DMS 273 treated with DMSO at 0.1 percent for 48 hours (cell line): Measurements from ENCODE around the gene FYCO1.

Experiments used
- DNase-seq: peaks from one replicate; lab custom pipeline; 2025; lab: John Stamatoyannopoulos, UW

The FYCO1 gene

GRCh38 chr3:45915518-45916231 is 79.9 kb downstream of the FYCO1 start:
- peak; percentile 45 for DNase-seq

GRCh38 chr3:45915059-45915439 is 80.6 kb downstream of the FYCO1 start:
- no peak for DNase-seq

GRCh38 chr3:45914362-45915058 is 81.1 kb downstream of the FYCO1 start:
- DNase-seq = no peak

GRCh38 chr3:45912435-45912834 is 83.2 kb downstream of the FYCO1 start:
- no peak for DNase-seq

- no peak for DNase-seq
These were observed 84.0 kb downstream of the FYCO1 start for GRCh38 chr3:45911511-45912226.

- DNase-seq = no peak
These were observed 84.7 kb downstream of the FYCO1 start for GRCh38 chr3:45910892-45911291.

GRCh38 chr3:45909542-45909941 is 86.1 kb downstream of the FYCO1 start:
- no peak for DNase-seq

- DNase-seq = no peak
These were observed 86.9 kb downstream of the FYCO1 start for GRCh38 chr3:45908761-45909160.

- DNase-seq = no peak
These were observed 87.6 kb downstream of the FYCO1 start for GRCh38 chr3:45907769-45908705.

- no peak for DNase-seq
These were observed 88.8 kb downstream of the FYCO1 start for GRCh38 chr3:45906681-45907407.

GRCh38 chr3:45905755-45906154 is 89.9 kb downstream of the FYCO1 start:
- DNase-seq = no peak

GRCh38 chr3:45904931-45905330 is 90.7 kb downstream of the FYCO1 start:
- DNase-seq = no peak

GRCh38 chr3:45896956-45897355 is 98.7 kb downstream of the FYCO1 start:
- no peak for DNase-seq

GRCh38 chr3:45895686-45896468 is 99.7 kb downstream of the FYCO1 start:
- DNase-seq = no peak

GRCh38 chr3:45894015-45894414 is 101.6 kb downstream of the FYCO1 start:
- no peak for DNase-seq

- DNase-seq = no peak
These were observed 103.5 kb downstream of the FYCO1 start for GRCh38 chr3:45892161-45892560.

- no peak for DNase-seq
These were observed 105.2 kb downstream of the FYCO1 start for GRCh38 chr3:45890405-45890804.

GRCh38 chr3:45889337-45889736 is 106.3 kb downstream of the FYCO1 start:
- DNase-seq = no peak

GRCh38 chr3:45887759-45888511 is 107.7 kb downstream of the FYCO1 start:
- no peak for DNase-seq

- no peak for DNase-seq
These were observed 108.3 kb downstream of the FYCO1 start for GRCh38 chr3:45887285-45887684.
